GM19452 (cell line): ENCODE results near the gene SLC9A9.

ENCODE experiments used
- ATAC-seq: cut with Tn5 transposase; IDR thresholded peaks from one replicate; pipeline ENCODE4 v1.9.1; 2021; ENCODE audit not compliant: unreplicated experiment

The SLC9A9 gene

GRCh38 chr3:143430568-143430967 lies 417.7 kb downstream of the SLC9A9 start:
- no peak for ATAC-seq

GRCh38 chr3:143429628-143430514 lies 418.4 kb downstream of the SLC9A9 start:
- no peak for ATAC-seq

GRCh38 chr3:143428294-143428693 lies 420.0 kb downstream of the SLC9A9 start:
- ATAC-seq: no peak

GRCh38 chr3:143427631-143428030 lies 420.6 kb downstream of the SLC9A9 start:
- ATAC-seq: no peak

GRCh38 chr3:143424874-143425273 lies 423.4 kb downstream of the SLC9A9 start:
- ATAC-seq: no peak

GRCh38 chr3:143421556-143421955 lies 426.7 kb downstream of the SLC9A9 start:
- ATAC-seq: no peak

- no peak for ATAC-seq
These were observed 428.7 kb downstream of the SLC9A9 start for GRCh38 chr3:143419611-143420010.

- ATAC-seq: no peak
These were observed 429.9 kb downstream of the SLC9A9 start for GRCh38 chr3:143418391-143418790.

GRCh38 chr3:143416229-143416628 lies 432.0 kb downstream of the SLC9A9 start:
- ATAC-seq: no peak

GRCh38 chr3:143414571-143415253 lies 433.6 kb downstream of the SLC9A9 start:
- ATAC-seq: no peak

- no peak for ATAC-seq
These were observed 434.9 kb downstream of the SLC9A9 start for GRCh38 chr3:143413372-143413771.

GRCh38 chr3:143412084-143412483 lies 436.2 kb downstream of the SLC9A9 start:
- ATAC-seq: no peak

- ATAC-seq: no peak
These were observed 438.0 kb downstream of the SLC9A9 start for GRCh38 chr3:143410259-143410658.

- no peak for ATAC-seq
These were observed 439.5 kb downstream of the SLC9A9 start for GRCh38 chr3:143408771-143409170.

- no peak for ATAC-seq
These were observed 445.7 kb downstream of the SLC9A9 start for GRCh38 chr3:143402602-143403001.

- ATAC-seq: no peak
These were observed 451.5 kb downstream of the SLC9A9 start for GRCh38 chr3:143396790-143397189.

- ATAC-seq: no peak
These were observed 458.9 kb downstream of the SLC9A9 start for GRCh38 chr3:143389388-143389787.

- ATAC-seq: no peak
These were observed 460.8 kb downstream of the SLC9A9 start for GRCh38 chr3:143387425-143387824.

- no peak for ATAC-seq
These were observed 464.2 kb downstream of the SLC9A9 start for GRCh38 chr3:143384076-143384475.

GRCh38 chr3:143383421-143383820 lies 464.8 kb downstream of the SLC9A9 start:
- ATAC-seq: no peak

GRCh38 chr3:143382816-143383215 lies 465.5 kb downstream of the SLC9A9 start:
- no peak for ATAC-seq

- ATAC-seq: no peak
These were observed 467.8 kb downstream of the SLC9A9 start for GRCh38 chr3:143380449-143380848.
